GM21786 (cell line): ENCODE measurements around the gene RGS5.

Experiments used
- ATAC-seq: cut with Tn5 transposase; IDR thresholded peaks from one replicate; pipeline ENCODE4 v1.9.1; 2021; ENCODE audit not compliant: unreplicated experiment

The RGS5 gene

DNA sequence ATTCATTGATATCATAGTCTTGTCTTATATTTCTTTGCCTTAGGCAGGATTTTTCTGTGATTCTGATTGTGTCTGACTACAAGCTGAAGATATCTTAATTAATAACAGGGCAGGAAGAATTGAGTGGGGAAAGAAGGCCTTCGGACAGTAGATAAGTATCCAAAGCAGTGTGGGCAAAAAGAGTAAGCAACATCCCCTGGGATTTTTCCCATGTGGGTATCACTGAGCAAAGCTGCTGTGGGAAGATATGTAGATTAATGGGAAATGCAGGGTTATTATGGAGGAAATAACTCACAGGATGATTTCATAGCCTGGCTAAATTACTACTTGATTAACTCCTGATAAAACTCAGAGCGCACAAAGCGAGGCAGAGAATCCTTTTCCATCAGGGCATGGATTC, 55.7 kb downstream of the RGS5 start:
- no peak for ATAC-seq

DNA sequence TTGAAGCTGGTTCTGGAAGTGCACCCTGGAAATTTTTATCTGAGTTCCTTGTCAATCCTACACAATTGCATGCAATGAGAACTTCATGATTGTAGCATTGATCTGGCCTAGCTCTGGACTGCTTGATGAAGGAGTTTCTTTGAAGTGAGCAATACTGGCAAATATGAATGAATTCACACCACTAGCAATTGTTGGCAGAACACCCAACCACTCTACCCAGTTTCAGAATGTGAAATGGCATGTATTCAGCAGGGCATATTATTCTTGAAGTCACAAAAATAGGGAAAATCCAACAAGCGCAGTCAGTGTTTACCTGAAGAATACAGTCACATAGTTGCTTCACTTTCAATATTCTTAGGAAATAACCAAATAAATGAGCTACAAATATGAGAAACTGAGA, 57.3 kb downstream of the RGS5 start:
- ATAC-seq, result no peak

DNA sequence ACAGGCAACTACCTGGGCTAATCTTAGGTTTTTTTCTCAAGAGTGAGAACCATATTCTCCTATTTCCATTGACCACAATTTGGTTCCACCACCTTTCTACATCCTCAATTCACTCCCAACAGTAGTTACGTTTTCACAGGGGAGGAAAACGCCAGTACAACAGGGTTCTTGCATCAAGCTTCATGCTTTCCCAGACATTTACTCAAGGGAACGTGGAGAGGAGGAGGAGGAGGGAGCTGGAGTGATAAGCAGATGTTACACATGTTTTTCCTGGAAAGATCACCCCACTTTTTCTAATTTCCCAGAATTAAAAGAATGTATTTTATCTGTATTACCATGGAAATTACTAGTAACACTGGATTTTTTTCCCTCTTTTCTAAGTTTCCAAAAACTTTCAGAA, 58.3 kb downstream of the RGS5 start:
- no peak for ATAC-seq

DNA sequence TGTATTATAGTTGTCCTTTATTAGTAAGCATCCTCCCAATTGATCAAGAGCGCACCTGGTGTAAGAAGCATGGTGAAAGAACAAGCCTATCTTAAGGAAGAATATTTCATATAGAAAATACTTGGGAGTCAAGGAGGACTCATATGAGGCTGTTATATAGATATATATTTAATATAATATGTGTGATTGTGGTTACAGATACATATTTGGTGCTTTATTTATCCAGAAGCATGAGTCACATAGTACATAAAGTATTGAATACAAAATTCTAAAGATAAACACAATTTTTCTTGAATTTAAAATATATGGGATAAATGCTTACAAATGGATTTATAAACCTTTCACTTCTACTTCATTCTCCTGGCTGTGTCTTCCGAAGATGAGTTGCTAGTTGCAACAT, 60.6 kb downstream of the RGS5 start:
- no peak for ATAC-seq

DNA sequence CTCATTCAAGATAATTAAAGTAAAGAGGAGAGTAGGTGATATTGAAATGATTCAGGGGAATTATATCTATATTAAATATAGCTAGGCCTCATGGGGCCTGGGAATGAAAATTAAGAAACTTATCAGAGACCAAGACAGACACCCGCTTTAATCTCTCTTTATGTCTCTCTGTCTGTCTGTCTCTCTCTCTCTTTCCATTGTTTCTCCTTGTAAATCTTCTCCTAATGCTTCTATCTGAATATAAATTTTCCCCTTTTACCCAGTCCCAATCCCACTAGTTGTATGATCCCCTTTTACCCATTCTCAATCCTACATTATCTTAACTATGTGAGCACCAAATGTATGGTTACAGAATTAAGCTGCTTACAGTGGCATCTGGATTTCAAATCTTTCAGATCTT, 61.2 kb downstream of the RGS5 start:
- no peak for ATAC-seq

DNA sequence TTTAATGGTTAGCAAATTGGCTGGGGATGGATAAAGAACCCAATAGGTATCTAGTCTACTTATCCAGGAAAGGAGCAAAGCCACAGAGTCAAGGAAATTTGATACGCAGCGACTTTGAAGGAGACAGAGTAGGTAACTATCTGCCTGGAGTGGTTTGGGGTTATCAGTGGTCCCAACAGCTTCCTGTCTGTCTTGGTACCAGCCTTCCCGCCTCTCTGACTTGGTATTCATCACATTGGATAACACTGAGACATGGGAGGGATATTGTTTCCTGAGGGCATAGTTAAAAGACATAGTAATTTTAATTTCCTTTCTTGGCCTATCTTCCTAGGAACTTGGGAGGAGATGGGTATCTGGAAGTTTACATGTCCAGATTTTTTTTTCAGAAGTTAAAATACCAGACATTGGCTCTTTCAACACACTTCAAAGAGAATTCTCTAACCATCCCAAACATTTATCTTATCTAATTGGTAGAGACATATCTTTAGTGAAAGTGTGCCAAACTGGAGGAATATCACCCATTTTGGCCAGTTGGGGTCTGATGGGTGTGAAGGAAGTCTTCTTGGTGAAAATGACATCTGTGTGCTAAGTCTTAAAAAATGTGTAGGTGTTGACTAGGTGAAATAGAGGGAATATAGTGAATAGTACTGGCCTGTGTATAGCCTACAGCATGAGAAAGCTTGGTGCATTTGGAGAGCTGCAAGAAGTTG, 65.0 kb downstream of the RGS5 start:
- no peak for ATAC-seq

DNA sequence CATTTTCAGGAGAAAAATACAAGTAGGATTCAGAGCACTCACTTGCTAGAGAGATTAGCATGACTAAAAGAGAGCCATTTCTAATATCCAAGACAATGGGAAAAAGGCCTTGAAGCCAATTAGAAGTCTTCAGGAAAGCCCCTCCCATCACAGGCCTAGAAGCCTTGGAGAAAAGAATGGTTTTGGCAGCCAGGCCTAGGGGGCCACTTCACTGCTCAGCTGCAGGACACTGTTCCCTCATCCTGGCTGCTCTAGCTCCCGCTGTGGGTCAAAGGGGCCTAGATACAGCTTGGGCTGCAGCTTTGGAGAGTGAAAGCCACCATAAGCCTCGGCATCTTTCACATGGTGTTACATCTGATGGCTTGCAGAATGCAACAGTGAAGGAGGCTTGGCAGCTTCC, 70.7 kb downstream of the RGS5 start:
- no peak for ATAC-seq

DNA sequence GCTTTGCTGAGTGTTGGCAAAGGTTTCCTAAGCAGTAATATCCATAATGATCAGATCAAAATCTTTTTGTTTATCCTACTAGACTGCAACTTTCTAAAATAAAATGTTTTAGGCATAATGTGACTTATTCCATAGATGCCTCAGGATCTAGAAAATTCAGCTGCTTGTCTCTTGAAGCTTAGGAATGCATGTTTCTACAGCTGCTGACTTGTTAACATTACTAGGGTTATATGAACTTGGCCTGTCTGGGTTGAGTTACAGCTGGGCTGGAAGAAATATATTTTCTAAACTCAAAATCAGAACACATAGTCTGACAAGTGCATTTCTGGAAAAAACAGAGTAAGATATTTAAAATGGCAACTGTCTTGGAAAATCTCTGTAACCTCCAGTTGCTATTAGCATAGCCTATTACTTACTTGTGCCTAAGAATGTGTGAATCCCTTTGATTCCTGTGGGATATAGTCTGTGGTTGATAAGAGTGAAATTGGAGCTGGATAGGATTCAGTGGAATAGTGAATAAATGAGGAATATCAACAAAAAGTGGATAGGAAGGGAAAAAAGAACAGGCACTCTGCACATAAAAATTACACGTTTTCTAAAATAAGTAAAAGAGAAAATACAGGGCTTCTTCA, 72.4 kb downstream of the RGS5 start:
- no peak for ATAC-seq

DNA sequence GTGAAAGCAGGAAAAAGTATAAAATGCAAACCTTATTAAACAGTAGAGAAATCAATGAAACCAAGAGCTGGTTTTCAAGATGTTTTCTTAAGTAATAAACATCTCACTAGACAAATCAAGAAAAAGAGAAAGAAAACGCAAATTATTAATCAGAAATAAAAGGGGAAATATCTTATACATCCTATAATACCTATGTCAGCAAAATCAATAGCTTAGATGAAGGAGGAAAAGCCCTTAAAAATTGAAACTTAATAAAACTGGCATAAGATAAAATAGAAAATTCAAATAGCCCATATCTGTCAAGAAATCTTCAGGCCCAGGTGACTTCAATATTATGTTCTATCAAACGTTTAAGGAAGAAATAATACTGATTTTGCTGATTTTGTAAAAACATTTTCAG, 74.4 kb downstream of the RGS5 start:
- ATAC-seq, result no peak

DNA sequence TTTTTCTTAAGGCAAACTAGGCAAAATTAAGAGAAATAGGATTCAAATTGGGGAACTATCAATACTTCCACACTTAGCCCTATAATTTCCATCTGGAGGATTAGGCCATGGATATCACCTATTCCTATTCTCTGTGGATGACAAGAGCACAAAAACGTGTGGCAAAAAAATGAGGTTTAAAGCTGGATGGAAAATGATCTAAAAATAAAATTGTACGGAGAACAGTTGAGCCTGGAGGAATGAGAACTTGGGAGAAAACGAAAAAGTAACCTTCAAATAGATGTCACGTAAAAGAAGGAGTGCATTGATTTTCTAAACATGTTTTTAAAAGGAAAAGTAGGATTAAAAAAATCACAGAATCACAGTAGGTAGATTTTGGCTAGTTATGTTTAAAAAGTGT, 77.9 kb downstream of the RGS5 start:
- no peak for ATAC-seq

DNA sequence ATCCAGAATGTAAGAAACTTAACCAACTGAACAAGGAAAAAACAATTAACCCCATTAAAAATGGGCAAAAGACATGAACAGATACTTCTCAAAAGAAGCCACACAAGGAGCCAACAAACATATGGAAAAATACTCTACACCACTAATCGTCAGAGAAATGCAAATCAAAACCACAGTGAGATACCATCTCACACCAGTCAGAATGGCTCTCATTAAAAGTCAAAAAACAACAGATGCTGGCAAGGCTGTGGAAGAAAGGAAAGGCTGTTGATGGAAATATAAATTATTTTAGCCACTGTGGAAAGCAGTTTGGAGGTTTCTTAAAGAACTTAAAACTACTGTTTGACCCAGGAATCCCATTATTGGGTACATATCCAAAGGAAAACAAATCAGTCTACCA, 82.3 kb downstream of the RGS5 start:
- no peak for ATAC-seq

DNA sequence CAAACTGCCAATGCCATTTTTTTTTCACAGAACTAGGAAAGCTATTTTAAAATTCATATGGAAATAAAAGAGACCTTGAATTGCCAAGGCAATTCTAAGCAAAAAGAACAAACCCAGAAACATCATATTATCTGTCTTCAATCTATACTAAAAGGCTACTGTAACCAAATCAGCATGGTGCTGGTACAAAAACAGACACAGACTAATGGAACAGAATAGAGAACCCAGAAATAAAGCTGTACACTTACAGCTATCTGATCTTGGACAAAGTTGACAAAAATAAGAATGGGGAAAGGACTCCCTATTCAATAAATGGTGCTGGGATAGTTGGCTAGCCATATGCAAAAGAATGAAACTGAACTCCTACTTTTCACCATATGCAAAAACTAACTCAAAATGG, 83.0 kb downstream of the RGS5 start:
- ATAC-seq, result no peak

DNA sequence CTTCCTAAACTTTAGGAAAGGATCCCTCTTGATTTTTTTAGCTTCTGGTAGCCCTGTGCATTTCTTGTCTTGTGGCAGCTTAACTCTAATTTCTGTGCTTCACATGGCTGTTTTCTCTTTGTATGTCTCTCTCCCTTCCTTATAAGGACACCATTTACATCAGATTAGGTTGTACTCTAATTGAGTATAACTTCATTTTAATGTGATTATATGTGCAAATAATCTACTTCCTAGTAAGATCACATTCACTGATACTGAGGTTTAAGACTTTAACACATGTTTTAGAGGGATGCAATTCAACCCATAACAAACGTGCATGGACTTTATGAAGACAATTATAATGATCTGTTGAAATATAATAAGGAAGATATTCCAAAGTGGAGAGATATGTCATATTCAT, 86.8 kb downstream of the RGS5 start:
- ATAC-seq, result no peak

DNA sequence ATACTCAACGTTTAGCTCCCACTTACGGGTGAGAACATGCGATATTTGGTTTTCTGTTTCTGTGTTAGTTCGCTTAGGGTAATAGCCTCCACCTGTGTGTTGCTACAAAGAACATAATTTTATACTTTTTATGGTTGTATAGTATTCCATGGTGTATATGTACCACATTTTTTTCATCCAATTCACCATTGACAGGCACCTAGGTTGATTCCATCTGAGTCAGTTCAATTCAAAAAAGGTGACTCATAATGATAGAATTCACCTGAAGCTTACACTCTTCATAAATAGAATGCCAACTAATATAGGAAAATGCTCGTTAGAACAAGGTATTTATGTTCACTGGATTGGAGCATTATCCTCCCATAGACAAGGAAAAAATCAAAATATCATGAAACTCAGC, 95.1 kb downstream of the RGS5 start:
- ATAC-seq, result no peak

DNA sequence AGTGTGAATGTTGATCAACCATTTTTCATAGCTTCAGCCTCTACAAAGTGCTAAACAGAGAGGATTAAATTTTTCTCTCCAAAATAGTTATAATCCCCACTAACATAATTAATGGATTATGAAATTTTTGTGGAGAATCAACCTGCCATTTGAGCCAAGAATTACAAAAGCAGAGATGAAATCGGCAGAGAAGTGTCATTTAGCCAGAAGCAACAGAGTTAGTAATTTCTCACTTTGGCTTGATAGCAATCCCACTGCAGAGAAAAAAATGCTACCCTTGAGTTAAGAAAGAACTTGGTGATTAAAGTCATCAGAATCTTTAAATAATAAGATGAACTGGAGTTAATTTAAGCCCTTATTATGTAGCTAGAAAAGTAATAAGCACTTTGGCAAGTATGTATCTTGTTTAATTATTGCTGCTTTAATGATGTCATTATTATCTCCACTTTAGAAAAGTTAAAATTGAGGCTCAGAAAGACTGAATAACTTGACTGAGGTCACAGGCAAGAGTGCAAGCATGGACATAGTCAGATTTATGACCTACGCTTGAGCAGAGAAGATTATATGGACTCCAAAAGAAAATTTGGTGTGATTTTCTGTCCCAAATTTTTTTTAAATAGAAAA, 96.2 kb downstream of the RGS5 start:
- no peak for ATAC-seq

DNA sequence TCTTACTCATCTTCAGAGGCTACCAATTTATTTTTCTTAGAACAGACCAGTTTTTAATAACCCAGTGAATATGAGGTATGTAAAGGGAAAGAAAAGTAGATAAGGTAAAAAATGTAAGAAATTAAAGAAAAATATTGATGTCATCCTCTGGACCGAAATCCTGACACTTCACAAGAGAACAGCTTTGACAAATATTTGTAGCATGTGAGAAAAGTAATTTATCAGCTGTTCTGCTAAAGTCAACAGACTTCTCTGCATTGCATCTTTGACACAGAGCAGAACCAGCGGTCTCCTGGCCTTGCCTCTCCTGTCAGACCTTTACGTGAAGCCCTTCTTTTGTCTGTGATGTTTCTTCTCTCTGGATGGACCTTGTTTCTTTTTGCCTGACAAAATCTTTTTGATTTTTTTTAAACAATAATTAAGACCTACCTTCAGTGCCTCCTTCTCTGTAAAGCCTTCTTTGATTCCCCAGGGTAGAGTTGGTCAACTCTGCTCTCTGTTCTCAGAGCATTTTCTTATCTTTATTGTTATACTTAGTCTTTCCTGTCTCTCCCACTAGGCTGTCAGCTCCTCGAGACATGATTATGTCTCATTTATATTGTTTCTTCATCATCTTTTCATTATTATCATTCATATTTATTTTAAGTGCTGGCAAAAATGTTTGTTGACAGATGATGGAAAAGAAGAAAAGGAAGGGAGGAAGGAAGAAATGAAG, 98.2 kb downstream of the RGS5 start:
- no peak for ATAC-seq

DNA sequence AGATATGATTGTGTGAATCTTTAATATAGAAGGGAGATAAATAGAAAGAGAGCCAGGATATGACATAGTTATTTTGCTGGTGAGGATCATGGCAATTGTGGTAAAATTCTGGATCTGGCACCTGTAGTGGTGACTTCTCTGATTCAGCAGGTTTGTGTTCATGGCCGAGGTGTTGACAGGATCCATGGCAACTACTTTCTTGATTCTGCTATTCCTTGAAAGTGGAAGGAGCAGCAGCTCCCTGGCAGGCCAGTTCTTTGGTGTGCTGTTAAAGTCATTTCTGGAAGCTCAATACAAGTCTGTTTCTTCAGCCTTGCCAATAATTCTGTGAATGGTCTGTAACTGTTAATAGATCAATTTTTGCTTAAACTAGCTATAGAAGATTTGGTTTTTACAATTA, 100.1 kb downstream of the RGS5 start:
- no peak for ATAC-seq

DNA sequence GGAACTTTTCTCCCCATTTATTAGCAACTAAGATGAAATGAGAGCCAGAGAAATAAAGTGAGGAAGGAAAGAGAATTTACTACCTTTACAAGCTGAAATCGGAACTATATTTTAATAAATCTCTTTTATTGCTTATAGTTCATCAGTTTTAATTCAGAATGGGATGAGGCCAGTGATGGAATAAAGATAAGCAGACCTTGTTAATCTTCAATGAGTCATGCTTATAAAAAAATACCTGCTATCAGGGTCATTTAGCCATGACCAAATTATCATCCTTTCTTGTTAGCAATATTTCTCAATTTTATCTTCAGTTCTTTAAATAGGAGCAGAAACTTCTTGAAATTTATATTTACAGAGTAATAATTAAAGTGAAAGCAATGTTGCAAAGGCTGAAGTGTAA, 107.5 kb downstream of the RGS5 start:
- ATAC-seq, result no peak

DNA sequence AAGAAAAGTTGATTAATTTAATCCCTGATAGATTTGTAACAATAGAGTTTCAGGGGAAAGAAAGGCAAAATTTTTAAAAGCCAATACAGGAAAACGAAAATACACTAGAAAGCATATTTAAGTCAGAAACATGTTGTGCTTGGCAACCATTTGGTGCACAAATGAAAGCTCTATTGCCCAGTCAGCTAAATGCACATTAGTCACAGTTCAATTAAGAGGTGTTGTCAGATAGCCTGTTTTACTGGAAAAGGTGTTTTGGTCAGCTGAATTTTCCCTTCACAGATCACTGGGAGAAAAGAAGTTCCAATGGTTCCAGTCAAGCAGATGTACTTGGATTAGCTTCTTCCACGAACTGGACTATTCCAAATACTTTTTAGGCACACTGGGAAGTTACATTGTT, 108.1 kb downstream of the RGS5 start:
- no peak for ATAC-seq

DNA sequence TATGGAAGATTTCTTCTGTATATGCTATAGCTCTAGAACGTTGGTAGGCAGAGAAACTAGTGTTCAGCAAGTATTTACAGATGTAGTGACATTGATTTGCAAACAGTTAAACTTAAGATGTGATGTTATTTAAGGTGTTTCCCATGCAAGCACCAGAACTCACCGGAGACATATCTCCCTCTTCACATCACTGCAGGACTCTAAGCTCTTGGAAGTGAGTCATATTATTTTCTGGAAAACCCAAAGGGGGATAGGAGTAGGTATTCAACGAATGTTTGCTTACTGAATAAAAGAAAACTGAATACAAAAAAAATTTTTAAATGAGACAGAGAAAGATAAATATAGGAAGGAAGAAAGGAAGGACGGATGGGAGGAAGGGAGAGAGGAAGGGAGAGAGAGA, 108.5 kb downstream of the RGS5 start:
- no peak for ATAC-seq

DNA sequence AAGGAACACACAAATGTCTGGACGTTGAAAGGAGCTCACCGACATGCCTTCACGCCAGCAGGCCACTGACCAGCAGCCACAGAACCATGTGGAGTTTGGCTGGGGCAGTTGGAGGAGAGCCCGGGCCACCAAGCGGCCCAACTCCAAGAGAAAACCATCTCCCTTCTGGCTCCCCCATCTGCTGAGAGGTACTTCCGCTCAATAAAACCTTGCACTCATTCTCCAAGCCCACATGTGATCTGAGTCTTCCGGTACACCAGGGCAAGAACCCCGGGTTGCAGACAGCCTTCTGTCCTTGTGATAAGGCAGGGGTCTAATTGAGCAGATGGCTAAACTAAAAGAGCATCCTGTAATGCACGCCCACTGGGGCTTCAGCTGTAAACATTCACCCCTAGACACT, 109.1 kb downstream of the RGS5 start:
- no peak for ATAC-seq

DNA sequence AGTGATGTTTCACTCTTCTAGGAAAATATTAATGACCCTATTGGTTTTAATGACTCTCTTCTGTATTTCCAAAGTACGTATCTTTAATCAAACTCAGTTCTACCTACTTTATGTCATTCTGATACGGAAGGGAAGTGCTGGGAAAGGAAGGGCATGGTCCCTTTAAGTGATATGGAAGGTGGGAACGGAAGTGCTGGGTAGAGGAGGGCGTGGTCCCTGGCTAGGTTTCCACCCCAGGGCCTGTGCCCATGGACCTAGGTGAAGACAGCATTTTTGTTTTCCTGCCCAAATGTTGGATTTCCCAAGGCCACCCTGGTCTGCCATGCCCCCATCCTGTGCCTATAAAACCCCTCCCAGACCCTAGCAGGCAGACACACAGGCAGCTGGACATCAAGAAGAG, 109.5 kb downstream of the RGS5 start:
- ATAC-seq, result no peak
